ENCODE measurements around the gene MS4A1.
"Not testable (repeated sequence)": the region's sequence is repeated elsewhere in the genome, so short reads cannot be mapped to it uniquely, and the experiment has no call there.

MS4A1 gene

DNA sequence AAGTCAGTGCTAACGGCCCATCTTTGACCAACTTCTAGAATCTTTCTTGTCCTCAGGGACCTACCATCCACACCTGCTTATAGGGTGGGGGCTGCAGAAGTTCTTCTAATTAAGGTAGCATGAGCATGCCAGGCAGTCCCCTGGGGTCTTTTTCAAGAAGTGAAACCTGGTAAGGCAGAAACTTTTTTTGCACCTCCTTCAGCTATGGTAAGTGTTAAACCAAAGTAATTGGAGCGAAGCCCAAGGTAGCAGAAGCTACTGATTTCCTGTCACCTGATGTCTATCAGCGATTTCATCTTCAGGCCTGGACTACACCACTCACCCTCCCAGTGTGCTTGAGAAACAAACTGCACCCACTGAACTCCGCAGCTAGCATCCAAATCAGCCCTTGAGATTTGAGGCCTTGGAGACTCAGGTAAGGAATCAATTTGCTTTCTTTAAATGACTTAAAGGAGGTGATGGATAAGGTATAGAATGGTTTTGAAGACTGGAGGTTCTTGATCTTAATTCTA is at the start of gene MS4A1:
Gene MS4A1, plus strand, starts transcription at position 317 of the 512 bp plus-strand sequence. CDS start 6,528 bp downstream, outside the sequence.
- FAIRE-seq, result no peak

DNA sequence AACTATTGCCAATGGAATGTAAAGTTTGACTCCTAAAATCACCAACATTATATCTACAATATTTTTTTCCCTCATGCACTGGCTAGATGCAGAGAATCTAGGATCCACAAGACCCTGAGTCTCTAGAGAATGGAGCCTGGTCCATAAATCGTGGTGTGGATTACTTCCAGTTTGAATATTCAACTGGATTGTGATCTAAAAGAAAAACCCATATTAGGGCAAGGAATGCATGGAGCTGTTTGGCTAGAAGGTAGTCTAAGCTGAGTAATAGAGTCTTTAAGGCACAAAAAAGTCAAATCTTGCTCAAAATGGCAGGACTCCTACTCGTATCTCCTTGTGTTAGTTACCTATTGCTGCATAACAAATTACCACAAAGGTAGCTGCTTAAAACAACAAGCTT is 35.6 kb upstream of the MS4A1 start:
- no peak for FAIRE-seq

DNA sequence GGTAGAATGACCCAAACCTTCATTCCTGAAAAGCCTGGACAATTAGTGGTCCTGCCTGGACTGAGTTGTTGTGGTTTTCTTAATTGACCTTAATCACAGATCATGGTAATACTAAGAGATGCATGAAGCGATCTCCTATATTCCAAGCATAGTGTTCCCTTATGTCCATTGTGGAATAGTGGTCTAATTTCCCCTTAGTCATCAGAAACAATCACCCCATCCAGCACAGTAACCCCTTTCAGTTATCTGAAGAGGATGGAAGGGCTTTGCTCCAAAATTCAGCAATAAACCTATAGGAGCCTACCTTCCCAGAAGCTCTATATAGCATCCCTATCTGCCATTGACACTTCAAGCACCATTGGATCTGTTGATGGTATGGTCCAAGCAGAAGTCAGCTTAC is 33.0 kb upstream of the MS4A1 start:
- FAIRE-seq, result no peak

DNA sequence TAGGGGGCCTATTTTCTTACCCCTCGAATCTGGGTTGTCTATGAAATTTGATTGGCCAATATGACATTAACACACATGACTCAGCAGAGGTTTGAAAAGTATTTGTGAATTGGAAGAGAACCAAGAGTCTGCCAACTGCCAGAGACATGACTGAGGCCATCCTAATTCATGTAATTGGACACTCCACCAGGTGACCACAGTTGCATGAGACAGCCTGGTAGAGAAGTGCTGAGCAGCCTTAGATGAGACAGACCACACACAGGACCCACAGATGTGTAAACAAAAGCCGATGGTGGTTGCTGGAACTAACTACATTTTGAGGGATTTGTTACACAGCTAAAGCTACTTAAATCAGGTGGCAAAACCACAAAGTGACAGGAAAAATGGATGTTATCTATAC is 27.1 kb upstream of the MS4A1 start:
- FAIRE-seq, result no peak

DNA sequence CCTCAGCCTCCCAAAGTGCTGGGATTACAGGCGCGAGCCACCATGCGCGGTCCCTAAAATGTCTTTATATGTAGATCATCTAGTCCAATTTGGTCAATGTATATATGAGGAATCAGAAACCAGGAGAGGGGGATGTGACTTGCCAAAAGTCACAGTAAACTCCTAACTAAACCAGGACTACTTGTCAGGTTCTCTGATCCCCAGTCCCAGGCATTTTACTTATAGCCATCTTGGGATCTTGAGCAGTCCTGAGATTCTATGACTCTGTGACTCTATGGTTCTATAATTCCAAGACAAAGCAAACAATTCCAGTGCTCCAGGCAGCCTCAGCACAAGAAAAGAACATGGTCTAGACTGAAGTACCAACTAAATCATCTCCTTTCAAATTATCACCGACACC is 26.4 kb upstream of the MS4A1 start, which contains the start of gene MS4A5:
Gene MS4A5, plus strand, starts transcription at position 301 of the 400 bp plus-strand sequence. CDS start 103 bp downstream, outside the sequence.
- FAIRE-seq, result no peak

DNA sequence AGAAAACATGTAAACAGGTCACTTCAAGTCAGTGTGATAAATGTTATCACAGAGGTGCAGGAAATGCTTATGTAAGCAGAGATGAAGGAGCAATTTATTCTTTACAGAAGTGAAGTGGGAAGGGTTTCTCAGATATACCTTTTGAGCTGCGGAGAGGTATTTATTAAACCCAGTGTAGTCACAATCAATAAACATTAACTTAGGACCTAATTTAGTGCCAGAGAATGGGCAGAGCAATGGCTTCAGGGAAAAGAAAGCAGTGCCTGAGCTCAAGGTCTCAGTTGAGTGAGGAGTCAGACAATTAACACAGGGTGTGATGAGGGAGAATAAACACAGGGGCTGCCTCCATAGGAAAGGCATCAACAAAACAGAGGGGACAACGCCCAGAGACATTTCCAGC is 24.4 kb upstream of the MS4A1 start:
- no peak for FAIRE-seq

DNA sequence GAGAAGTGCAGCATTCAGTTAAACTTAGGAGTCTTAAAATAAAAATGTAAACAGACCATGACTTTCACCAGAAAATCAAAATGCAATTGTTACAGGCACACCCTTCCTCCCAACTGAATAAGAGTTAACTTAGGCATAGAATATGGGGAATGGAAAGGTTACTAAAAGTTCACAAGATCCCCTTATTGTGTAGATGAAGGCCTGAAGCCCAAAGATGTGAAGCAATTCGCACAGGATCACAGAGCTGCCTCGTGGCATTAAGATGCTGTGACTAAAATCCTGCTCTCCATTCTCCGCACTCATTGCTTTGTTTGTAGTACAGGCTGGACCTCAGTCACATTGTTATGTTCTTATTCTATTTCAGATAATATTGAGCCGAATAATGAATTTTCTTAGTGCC is 22.2 kb upstream of the MS4A1 start:
- no peak for FAIRE-seq

DNA sequence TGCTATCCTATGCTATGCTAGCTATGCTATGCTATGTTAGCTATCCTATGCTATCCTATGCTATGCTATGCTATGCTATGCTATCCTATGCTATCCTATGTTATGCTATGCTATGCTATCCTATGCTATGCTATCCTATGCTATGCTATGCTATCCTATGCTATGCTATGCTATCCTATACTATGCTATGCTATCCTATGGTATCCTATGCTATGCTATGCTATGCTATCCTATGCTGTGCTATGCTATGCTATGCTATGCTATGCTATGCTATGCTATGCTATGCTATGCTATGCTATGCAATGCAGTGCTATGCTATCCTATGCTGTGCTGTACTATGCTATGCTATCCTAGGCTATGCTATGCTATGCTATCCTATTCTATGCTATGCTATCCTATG is 8.6 kb upstream of the MS4A1 start:
- no peak for FAIRE-seq

DNA sequence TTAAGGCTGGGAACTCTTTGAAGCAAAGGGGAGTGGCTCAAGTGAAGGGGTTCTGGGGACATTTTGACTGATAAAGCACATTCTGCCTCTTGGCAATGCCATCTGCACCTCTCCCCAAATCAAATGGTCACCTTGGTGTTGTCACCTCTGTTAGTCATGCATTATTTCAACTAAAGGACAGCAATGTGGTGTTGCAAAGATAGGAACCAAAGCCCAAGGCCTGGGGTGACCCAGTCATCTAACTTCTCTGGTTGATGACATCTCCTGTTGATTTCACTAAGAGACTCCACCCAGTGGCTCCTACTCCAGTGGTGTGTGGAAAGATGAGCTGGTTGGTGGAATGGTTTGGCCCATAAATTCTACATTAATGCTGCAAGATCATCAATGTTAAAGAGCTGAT is 7.8 kb upstream of the MS4A1 start:
- no peak for FAIRE-seq

DNA sequence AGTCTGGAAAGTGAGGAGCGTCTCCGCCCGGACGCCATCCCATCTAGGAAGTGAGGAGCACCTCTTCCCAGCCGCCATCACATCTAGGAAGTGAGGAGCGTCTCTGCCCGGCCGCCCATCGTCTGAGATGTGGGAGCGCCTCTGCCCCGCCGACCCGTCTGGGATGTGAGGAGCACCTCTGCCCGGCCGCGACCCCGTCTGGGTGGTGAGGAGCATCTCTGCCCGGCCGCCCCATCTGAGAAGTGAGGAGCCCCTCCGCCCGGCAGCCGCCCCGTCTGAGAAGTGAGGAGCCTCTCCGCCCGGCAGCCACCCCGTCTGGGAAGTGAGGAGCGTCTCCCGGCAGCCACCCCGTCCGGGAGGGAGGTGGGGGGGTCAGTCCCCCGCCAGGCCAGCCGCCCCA is 4.5 kb upstream of the MS4A1 start:
- not testable (repeated sequence) for FAIRE-seq

DNA sequence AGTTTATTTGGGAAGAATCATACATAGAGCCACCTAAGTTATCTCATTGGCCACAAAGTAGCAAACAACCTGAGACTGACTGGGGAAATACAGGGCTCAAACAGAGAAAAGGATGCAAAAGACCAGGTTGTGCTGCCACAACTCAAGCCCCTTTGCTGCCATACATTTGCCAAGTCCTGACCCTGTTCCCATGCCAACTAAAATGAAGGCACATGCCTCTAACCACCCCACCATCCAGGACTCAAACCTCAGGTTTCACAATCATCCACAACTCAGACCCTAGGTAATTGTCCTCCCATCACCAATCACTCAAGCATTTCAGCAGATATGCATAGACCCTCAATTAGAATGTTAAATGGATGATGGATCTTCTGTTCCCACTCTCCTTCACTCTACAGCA is 1.4 kb upstream of the MS4A1 start:
- no peak for FAIRE-seq

DNA sequence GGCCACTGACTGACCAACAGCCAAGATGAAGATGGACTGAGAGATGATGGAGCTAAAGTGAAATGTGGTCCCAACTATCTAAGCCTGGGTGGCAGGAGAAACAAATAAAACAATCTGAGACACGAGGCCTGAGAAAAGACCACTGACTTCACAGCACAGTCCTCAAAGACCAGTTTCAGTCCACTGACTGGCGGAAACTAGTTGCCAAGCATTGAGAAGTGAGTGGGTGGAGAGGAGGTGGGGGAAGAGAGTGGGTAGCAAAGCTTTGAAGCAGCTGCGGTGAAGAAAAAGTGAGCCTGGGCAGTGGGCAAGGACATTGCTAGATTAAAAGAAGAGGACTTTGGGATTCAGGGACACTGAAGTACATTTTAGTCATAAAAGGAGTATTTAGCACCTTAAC is 1.9 kb downstream of the MS4A1 start:
- FAIRE-seq, result no peak

DNA sequence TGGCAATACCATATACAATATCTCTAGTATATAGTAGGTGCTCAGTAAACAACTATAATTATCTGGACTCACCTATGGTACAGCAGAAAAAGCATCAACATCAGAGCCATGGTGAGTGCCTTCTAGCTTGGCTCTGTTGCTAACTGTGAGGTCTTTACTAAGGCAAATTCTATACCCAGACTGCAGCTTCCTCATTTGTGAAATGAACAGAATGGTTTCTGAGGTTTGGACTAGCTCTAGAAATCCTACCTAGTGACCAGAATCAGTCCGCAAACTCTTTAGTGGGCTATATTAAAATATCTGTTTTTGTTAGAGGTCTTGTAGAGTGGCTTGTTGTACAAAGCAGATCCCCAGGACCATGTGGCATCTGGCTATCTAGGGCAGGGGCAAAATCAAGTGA is 3.7 kb downstream of the MS4A1 start:
- no peak for FAIRE-seq

DNA sequence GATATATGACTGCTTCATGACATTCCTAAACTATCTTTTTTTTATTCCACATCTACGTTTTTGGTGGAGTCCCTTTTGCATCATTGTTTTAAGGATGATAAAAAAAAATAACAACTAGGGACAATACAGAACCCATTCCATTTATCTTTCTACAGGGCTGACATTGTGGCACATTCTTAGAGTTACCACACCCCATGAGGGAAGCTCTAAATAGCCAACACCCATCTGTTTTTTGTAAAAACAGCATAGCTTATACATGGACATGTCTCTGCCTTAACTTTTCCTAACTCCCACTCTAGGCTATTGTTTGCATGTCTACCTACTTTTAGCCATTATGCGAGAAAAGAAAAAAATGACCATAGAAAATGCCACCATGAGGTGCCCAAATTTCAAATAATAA is 13.2 kb downstream of the MS4A1 start:
- no peak for FAIRE-seq

DNA sequence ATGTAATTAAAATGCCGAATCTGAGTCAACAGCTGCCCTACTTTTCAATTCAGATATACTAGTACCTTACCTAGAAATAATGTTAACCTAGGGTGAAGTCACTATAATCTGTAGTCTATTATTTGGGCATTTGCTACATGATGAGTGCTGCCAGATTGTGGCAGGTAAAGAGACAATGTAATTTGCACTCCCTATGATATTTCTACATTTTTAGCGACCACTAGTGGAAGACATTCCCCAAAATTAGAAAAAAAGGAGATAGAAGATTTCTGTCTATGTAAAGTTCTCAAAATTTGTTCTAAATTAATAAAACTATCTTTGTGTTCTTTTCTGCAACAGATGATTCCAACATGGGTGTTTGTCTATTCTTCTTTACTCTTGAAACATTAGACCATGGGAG is 14.1 kb downstream of the MS4A1 start:
- no peak for FAIRE-seq

DNA sequence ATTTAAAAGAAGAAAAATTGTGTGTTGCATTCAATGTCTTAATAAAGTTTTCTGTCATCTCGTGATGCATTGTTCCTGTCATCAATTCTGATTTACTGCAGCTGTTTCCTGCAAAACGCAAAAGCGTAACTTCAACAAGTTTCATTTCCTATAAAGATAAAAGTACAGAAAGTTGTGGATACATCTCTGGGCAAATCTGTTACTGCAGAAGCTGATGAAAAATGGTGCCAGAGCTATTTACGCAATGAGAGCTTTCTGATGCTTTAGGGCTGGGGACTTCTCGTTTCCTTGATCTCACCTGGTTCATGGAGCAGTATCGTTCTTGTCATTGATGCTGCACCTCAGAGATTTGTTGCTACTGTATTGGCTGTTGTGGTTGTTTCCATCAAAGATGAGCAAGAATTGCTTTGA is 21.4 kb downstream of the MS4A1 start:
- FAIRE-seq, result no peak

DNA sequence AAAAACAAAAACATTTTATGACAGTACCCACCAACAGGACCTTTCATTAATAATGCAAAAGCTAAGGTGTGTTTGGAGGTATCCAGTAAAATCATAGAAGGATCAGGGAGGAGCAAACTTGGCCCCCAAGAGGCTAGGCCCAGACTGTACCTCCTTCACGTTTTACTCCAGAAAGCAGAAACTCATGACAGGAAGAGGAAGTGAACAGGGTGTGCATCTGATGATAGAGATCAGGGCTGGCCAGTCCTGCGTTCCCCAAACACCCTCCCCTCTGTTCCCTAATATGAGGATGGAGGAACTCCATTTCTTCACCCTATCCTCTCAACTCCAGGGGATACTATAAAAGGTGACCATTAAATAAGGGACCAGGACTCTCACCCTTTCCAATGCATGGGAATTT is 26.7 kb downstream of the MS4A1 start:
- no peak for FAIRE-seq

DNA sequence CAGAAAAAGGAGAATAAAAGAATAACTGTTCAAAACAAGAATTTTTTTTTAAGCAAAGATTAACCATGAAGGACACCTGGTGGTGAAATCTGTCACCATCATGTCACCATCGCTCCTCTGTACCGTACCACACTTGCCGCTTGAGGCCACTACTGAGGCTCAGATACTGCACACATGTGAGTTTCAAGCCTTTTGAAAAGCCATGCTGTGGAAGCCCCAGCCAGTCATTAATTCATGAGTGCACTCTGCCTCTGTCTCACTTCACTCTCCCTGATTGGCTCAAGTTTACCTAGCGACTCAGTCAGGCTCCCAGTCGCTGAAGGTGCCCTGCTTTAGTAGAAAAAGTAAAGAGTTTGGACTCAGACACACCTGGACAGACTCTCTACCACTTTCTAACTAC is 30.3 kb downstream of the MS4A1 start:
- no peak for FAIRE-seq

DNA sequence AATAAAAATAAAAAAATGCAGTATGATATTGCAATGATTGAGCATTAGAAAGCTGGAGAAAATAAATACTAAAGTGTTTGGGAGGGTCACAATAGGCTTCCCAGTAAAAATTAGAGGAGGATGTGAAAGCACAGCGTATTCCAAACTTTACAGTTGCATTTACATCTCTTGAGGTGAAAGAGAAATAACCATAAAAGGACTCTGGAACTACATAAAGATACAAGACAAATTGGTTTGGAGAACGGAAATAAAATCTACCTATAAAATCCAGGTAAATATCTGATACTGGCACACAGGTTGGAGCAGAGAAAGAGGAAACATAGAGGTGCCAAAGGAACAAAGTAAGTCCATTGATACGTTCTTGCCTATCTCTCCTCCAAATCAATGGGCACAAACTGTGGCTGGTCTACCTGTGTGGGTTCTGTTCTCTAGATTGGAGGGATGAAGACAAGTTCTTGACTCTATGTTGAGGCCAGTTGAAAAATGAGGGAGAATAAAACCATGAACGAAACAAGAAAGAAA is 36.9 kb downstream of the MS4A1 start, which contains the start of gene MS4A12:
Gene MS4A12, plus strand, starts transcription at position 291 of the 522 bp plus-strand sequence. CDS start 4,541 bp downstream, outside the sequence.
- no peak for FAIRE-seq

DNA sequence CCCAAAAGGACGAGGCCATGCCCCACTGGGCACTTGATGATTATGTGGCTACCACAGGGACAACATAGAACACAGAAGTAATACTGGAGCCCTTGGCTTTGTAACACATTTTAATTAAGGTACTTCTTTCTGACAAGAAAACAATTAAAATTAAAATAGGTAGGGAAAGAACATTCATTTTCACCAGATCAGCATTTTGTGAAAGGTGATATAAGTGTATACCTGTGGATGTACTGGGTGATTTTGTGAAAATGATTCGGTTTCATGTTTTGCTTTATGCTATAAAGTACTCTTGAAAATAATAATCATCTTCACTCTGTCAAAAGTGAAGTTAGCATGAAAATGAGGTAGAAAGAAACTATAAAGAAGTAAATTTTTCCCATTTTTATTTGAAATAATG is 37.8 kb downstream of the MS4A1 start:
- no peak for FAIRE-seq

DNA sequence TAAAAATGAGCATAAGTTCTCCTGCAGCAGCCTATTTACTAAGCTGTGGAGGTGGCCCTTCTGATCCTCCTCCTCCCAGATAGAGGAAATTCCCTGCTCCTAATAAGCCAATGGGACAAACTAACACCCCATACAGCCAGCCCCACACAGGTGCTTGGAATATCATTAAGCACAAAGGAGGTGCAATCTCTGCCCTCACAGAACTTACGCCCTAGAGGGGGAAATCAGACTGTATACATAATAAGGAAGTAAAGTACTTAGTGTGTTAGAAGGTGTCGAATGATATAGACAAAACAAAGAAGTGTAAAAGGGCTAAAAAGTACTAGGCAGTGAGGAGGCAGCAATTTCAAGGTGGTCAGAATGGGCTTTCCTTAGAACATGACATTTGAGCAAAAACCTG is 42.8 kb downstream of the MS4A1 start:
- FAIRE-seq, result no peak

DNA sequence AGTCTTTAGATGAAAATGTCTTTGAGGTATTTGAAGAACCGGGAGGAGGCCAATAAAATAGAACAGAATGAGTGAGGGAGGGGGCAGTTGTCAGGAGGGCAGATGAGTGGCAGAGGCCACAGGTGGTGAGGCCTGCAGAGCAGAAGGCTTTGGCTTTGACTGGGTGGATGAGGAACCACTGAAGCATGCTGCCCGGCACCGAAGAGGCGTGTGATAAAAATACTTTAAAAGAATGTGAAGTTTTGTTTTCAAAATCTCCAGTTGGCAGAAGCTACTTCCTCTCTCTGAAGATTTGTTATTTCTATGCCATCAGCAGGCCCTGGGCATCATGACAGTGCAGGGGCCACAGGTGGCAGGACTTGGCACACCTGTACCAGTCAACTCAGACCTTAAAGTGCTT is 43.2 kb downstream of the MS4A1 start:
- FAIRE-seq, result no peak

DNA sequence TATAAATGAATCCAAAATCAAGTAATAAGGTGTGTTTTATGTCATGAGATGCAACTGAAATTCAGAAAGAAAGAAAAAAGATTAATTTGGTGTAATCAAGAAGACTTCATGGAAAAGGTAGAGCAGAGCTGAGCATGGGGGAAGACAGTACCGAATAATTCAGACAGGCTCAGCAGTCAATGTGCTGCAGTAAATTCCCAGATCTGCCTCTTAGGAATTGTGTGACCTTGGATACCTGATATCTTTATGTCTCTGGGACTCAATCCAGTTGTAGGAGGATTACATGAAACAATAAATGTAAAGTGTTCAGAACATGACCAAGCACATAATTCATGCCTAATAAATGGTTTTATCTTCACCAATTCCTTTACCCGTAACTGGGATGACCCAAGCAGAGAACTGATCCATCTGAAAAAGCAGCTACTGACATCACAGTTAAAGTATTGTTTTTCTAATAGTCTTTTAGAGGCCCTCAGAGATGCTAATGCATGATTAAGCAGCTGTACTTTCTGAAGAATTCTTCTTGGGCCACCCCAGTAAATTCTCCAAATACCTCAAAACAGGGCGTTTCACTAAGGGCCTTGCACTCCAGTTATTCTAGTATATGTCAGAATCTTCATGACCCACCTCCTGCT is 44.7 kb downstream of the MS4A1 start:
- no peak for FAIRE-seq

DNA sequence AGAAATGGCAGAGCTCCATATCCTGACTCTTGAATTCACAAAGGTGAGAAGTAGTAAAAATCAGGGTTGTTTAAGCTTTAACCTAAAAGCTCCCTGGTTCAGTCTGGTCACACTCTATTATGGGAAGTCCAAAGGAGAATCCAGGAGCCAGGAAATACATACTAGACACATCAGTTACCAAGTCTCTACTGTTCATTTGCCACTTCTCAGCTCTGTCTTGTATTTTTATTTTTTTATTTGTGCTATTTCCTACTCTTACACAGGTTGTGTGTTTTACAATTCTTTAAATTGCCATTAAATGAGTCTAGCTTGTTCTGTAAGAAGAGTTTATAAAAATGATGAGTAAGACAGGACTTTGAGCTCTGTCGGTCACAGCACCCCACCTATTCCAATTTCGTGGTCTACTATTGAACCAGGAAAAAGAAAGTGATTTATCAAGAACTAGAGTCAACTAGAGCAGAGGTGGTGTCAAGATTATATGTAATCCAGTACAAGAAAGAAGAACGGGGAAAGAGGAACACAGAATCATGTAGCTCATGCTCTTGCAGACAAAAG is 46.7 kb downstream of the MS4A1 start:
- no peak for FAIRE-seq
